CD8-positive, alpha-beta memory T cell (primary cell): ENCODE results near the gene PBX4. TPM values are rescaled to one million over a fixed set of nuclear protein-coding genes. Genes with fewer than 3 reads are reported as not detected.

Source experiments
- CTCF ChIA-PET: fragments of 350-600 bp; sonication (Branson Sonifier 250); formaldehyde crosslinking; loops from one replicate; lab custom pipeline; 2021; ENCODE audit warnings: antibody characterized with exemption; lab: Charles Lee
- POLR2A ChIA-PET: fragments of 350-600 bp; sonication (Branson Sonifier 250); formaldehyde crosslinking; loops from one replicate; lab custom pipeline; 2021; ENCODE audit warnings: antibody characterized with exemption; lab: Charles Lee
- DNase-seq, 5 donors: peaks; one replicate each; pipeline versions ENCODE4 v3.0.0 to v3.0.0-alpha.2; 2020 to 2022; ENCODE audit warnings: mixed read lengths in 1 of 5
- H3K27ac ChIP-seq: one replicate; pipeline ENCODE4 v1.7.0; 2013; ENCODE audit warnings: low read depth, mild to moderate bottlenecking, low read length, moderate library complexity
- H3K27me3 ChIP-seq: 2 replicates; pipeline ENCODE4 v1.7.0; 2013; ENCODE audit warnings: low read length, mild to moderate bottlenecking; ENCODE audit not compliant: insufficient read depth, poor library complexity, severe bottlenecking
- H3K36me3 ChIP-seq: 2 replicates; pipeline ENCODE4 v1.7.0; 2013; ENCODE audit warnings: mild to moderate bottlenecking, low read length, moderate library complexity; ENCODE audit not compliant: insufficient read depth
- H3K4me1 ChIP-seq: 2 replicates; pipeline ENCODE4 v1.7.0; 2013; ENCODE audit warnings: mild to moderate bottlenecking, low read length, moderate library complexity; ENCODE audit not compliant: insufficient read depth
- H3K4me3 ChIP-seq: 2 replicates; pipeline ENCODE4 v1.7.0; 2013; ENCODE audit warnings: mild to moderate bottlenecking, low read length
- H3K9me3 ChIP-seq: 2 replicates; pipeline ENCODE4 v1.7.0; 2013; ENCODE audit warnings: mild to moderate bottlenecking, low read length
- H3K27ac Mint-ChIP-seq, 8 donors: one replicate each; pipeline ENCODE4 v1.8.0; 2020 to 2021; ENCODE audit warnings: mixed read lengths in 8 of 8, mild to moderate bottlenecking in 6 of 8, inconsistent platforms in 3 of 8, moderate library complexity in 3 of 8
- H3K27me3 Mint-ChIP-seq, 2 donors: one replicate each; pipeline ENCODE4 v1.8.0; 2020 to 2021; ENCODE audit warnings: mixed read lengths in 2 of 2, mild to moderate bottlenecking in 1 of 2, moderate library complexity in 1 of 2
- H3K36me3 Mint-ChIP-seq, 3 donors: one replicate each; pipeline ENCODE4 v1.8.0; 2020 to 2021; ENCODE audit warnings: mixed read lengths in 3 of 3, inconsistent platforms in 1 of 3, mild to moderate bottlenecking in 1 of 3
- H3K4me1 Mint-ChIP-seq, 3 donors: one replicate each; pipeline ENCODE4 v1.8.0; 2020 to 2021; ENCODE audit warnings: mixed read lengths in 3 of 3, inconsistent platforms in 1 of 3, mild to moderate bottlenecking in 1 of 3
- H3K4me3 Mint-ChIP-seq, 7 donors: one replicate each; pipeline ENCODE4 v1.8.0; 2020 to 2021; ENCODE audit warnings: mixed read lengths in 7 of 7, mild to moderate bottlenecking in 6 of 7, moderate library complexity in 4 of 7, inconsistent platforms in 2 of 7
- H3K9me3 Mint-ChIP-seq, 5 donors: one replicate each; pipeline ENCODE4 v1.8.0; 2020 to 2022; ENCODE audit warnings: mixed read lengths in 5 of 5, mild to moderate bottlenecking in 3 of 5, moderate library complexity in 2 of 5, inconsistent platforms in 1 of 5
- polyA plus RNA-seq: library from polyadenylated mRNA; unstranded; fragments of 300-500 nt; fragmentation: Illumina TruSeq; gene quantifications from one replicate; pipeline ENCODE4 v1.2.3, GENCODE V29; 2021
- total RNA-seq, 2 experiments: library from RNA; stranded (reverse); gene quantifications; one replicate each; pipeline ENCODE4 v1.2.3, GENCODE V29; 2021

PBX4 gene
- total and polyA plus RNA-seq, 3 experiments from 2014 or later = 8.3 to 17.1 (median 15.0) TPM

DNA sequence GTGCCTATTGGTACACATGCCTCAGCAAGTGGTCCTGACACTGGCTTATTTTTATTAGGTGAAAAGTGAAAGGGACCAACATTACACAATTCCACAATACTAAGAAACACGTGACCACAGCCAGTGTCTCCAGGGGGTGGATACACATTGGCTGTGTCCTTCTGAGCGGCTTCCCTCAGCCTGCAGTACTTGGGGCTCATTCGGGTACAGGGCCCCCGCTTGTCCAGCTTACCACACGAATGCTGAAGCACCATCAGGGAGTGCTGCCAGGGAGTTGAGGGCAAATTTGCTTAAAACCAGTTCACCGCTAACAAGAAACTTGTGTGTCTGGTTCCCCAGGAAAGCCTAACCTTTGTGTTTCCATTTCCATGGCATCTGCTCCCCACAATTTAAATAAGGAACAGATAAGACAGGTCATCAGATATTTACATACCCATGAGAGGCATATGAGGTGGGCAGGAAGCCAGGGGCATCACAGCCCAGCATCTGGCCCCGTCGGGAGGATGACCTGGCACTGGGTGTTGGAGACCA lies 23.3 kb downstream of the PBX4 start:
- CTCF ChIA-PET = interaction anchor here (1.3 kb wide), 1 partner anchor 74 kb away, joined by 3 read pairs; the partner anchor contains the start of gene ZNF101
- Mint-ChIP-seq H3K9me3 (no peaks in the 10 kb centered on the region), H3K27ac (peak overlapping the region in 7 of 8 donors; percentile 81 to 95 (median 88)), H3K4me1 (peaks cover 45 to 76% (median 54%) of the 10 kb centered on the region in 3 donors), H3K27me3 (peaks cover 0 to 6% of the 10 kb centered on the region in 2 donors), H3K4me3 (peak overlapping the region in 1 of 7 donors; percentile 32), H3K36me3 (peaks cover 4 to 40% (median 7%) of the 10 kb centered on the region in 3 donors)
- Histone ChIP-seq H3K36me3 (no peaks in the 10 kb centered on the region), H3K27me3 (no peaks in the 10 kb centered on the region), H3K27ac (no peak overlapping the region), H3K4me3 (no peak overlapping the region), H3K9me3 (no peaks in the 10 kb centered on the region), H3K4me1 (peaks cover 55% of the 10 kb centered on the region)
- DNase-seq = no peak
- POLR2A ChIA-PET = no interaction called here

DNA sequence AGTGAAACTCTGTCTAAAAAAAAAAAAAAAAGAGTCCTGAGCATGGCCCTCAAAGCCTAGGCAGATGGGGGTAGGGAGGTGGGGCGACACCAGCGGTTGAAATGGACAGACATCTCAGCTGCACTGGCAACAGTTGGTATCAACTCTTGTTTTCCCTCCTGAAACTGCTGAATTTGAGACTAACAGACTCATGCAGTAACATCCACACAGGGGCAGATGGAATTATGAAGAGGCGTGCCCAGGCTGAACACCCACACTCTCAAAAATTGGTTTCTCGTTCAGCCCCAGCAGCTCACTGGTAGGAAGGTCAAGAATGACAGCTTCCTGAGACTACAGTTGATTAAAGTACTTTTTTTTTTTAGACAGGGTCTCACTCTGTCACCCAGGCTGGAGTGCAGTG lies 24.1 kb downstream of the PBX4 start:
- no peak for DNase-seq
- Mint-ChIP-seq H3K27ac (peak overlapping the region in 4 of 8 donors; percentile 51 to 95 (median 74)), H3K9me3 (no peaks in the 10 kb centered on the region), H3K4me3 (no peak overlapping the region), H3K4me1 (peaks cover 53 to 76% (median 61%) of the 10 kb centered on the region in 3 donors), H3K27me3 (peaks cover 0 to 6% of the 10 kb centered on the region in 2 donors), H3K36me3 (peaks cover 4 to 42% (median 7%) of the 10 kb centered on the region in 3 donors)
- no peaks in the 10 kb centered on the region for H3K27me3 ChIP-seq
- H3K9me3 ChIP-seq = no peaks in the 10 kb centered on the region
- CTCF ChIA-PET = no interaction called here
- H3K4me3 ChIP-seq = no peak overlapping the region
- H3K27ac ChIP-seq = no peak overlapping the region
- H3K36me3 ChIP-seq = no peaks in the 10 kb centered on the region
- POLR2A ChIA-PET = interaction anchor here (0.7 kb wide), 1 partner anchor 27 kb away, joined by 6 read pairs; no protein-coding TSS in a partner anchor
- peaks cover 55% of the 10 kb centered on the region for H3K4me1 ChIP-seq

DNA sequence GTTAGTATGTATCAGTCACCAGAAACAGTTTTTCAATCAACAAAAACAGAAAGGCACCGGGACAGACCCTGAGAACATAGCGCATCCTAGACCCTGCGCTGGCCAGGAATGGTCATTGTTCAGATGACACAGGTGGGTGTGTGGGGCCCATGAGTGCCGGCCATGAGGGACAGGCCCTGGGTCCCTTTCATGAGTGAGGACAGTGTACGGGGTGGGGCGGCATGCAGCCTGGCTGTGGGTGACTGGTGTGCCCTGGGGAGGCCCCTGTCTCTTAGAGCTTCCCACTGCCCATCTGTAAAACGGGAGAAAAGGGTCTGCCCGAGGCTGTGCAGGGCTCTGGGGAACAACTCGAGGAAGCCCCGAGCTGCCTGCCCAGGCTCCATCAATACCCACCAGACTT lies 25.8 kb downstream of the PBX4 start:
- no peak for DNase-seq
- Histone ChIP-seq H3K36me3 (no peaks in the 10 kb centered on the region), H3K27ac (no peak overlapping the region), H3K9me3 (no peaks in the 10 kb centered on the region), H3K27me3 (no peaks in the 10 kb centered on the region), H3K4me1 (peaks cover 47% of the 10 kb centered on the region), H3K4me3 (no peak overlapping the region)
- Mint-ChIP-seq H3K27me3 (peaks cover 0 to under 1% of the 10 kb centered on the region in 2 donors), H3K4me1 (peaks cover 45 to 74% (median 58%) of the 10 kb centered on the region in 3 donors), H3K4me3 (no peak overlapping the region), H3K9me3 (no peaks in the 10 kb centered on the region), H3K36me3 (peaks cover 4 to 44% (median 7%) of the 10 kb centered on the region in 3 donors), H3K27ac (peak overlapping the region; percentile 77 to 99 (median 88))
- POLR2A ChIA-PET = no interaction called here
- CTCF ChIA-PET = interaction anchor here (1.3 to 3.3 kb wide), 2 partner anchors 39 to 51 kb away, joined by 3 to 12 read pairs; no protein-coding TSS in a partner anchor

DNA sequence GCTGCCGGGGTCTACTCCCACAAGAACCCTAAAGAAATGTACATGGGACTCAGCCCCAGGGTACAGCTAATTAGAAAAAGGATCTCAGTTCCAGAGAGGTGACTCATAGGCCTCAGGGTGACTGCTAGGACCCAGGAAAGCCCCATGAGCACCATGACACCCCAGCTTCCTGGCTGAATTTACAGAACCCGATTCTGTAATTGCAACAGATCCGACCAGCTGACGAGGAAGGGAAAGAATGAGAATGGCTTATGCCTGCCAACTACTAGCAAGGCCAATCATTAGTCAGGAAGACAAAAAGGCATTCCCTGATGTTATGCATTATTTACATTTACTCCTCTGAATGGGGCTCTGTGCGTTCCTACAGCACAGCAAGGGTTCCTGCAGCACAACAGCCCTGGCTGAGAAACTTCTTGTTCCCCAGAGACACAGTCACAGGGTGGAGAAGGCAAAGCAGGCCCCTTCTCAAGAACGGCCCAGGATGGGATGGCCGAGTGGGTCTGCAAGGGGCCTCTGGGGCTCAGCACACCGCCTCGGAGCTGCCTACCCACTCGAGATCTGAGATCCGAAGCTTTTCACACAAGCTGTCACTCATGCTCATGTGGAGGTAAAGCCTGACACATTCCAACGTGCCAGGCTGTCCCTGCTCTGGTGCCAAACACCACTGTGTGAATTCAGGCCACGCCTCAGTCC lies 27.2 kb downstream of the PBX4 start:
- Mint-ChIP-seq H3K4me1 (peaks cover 36 to 63% (median 47%) of the 10 kb centered on the region in 3 donors), H3K9me3 (no peaks in the 10 kb centered on the region), H3K4me3 (peak overlapping the region; percentile 8 to 86 (median 63)), H3K27me3 (no peaks in the 10 kb centered on the region), H3K36me3 (peaks cover 4 to 42% (median 5%) of the 10 kb centered on the region in 3 donors), H3K27ac (peak overlapping the region; percentile 84 to 99 (median 94))
- H3K27ac ChIP-seq = peak overlapping the region; percentile 14
- H3K4me1 ChIP-seq = peaks cover 33% of the 10 kb centered on the region
- H3K36me3 ChIP-seq = no peaks in the 10 kb centered on the region
- peak in 4 of 5 donors; percentile 48 to 83 (median 66) for DNase-seq
- CTCF ChIA-PET = interaction anchor here (0.7 to 3.3 kb wide), 6 partner anchors 12 to 59 kb away, joined by 3 to 12 read pairs (median 3); no protein-coding TSS in a partner anchor
- no peaks in the 10 kb centered on the region for H3K9me3 ChIP-seq
- no peak overlapping the region for H3K4me3 ChIP-seq
- POLR2A ChIA-PET = interaction anchor here (0.5 to 1.3 kb wide), 4 partner anchors 15 to 231 kb away, joined by 3 to 6 read pairs (median 4); partner anchors contain the start of gene ZNF101
- no peaks in the 10 kb centered on the region for H3K27me3 ChIP-seq

DNA sequence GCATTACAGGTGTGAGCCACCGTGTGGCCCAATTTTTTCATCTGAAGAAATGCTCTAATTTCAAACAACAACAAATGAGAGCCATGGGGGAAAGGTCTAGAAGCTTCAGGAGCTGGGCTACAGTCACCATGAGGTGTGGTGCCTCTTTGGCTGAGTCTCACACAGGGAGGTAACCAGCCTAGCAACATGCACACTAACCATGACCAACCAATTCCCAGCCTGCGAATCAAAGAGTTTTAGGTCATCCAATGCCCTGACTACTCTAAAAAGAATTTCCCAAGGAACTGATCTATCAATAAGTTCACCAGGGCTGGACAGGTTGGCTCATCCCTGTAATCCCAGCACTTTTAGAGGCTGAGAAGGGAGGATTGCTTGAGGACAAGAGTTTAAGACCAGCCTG lies 29.9 kb downstream of the PBX4 start:
- peaks cover 29 to 51% (median 42%) of the 10 kb centered on the region in 3 donors for H3K4me1 Mint-ChIP-seq
- H3K4me3 Mint-ChIP-seq = peak overlapping the region in 5 of 7 donors; percentile 16 to 70 (median 24)
- H3K36me3 Mint-ChIP-seq = peaks cover 2 to 42% (median 5%) of the 10 kb centered on the region in 3 donors
- H3K27me3 ChIP-seq = no peaks in the 10 kb centered on the region
- ChIA-PET POLR2A (interaction anchor here (0.6 kb wide), 1 partner anchor 10 kb away, joined by 3 read pairs; no protein-coding TSS in a partner anchor), CTCF (no interaction called here)
- H3K27ac ChIP-seq = no peak overlapping the region
- H3K27me3 Mint-ChIP-seq = no peaks in the 10 kb centered on the region
- H3K27ac Mint-ChIP-seq = peak overlapping the region; percentile 47 to 94 (median 77)
- no peaks in the 10 kb centered on the region for H3K36me3 ChIP-seq
- H3K9me3 Mint-ChIP-seq = no peaks in the 10 kb centered on the region
- peaks cover 33% of the 10 kb centered on the region for H3K4me1 ChIP-seq
- no peak for DNase-seq
- no peaks in the 10 kb centered on the region for H3K9me3 ChIP-seq
- H3K4me3 ChIP-seq = no peak overlapping the region

DNA sequence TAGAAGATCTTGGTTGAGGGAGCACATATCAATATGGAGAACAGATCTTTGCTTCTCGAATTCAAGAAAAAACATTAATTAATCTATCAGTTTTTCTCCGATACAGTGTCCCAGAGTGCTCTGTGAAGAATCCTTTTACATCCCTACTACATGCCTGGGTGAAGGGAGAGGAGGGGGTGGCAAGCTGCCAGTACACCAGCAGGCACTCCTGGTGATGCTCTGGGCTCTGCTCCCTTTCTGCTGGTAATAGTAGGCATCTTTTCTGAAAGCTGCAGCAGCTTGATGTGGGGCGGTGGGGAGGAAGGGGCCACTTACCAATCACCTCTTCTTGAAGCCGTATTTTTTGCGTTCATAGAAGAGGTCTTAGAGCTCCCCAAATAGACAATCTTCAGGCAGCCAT lies 30.7 kb downstream of the PBX4 start:
- Histone ChIP-seq H3K4me1 (peaks cover 33% of the 10 kb centered on the region), H3K36me3 (no peaks in the 10 kb centered on the region), H3K4me3 (no peak overlapping the region), H3K27me3 (no peaks in the 10 kb centered on the region), H3K9me3 (no peaks in the 10 kb centered on the region), H3K27ac (no peak overlapping the region)
- Mint-ChIP-seq H3K27ac (peak overlapping the region in 7 of 8 donors; percentile 70 to 94 (median 76)), H3K4me1 (peaks cover 26 to 48% (median 42%) of the 10 kb centered on the region in 3 donors), H3K27me3 (no peaks in the 10 kb centered on the region), H3K4me3 (peak overlapping the region in 1 of 7 donors; percentile 23), H3K9me3 (no peaks in the 10 kb centered on the region), H3K36me3 (peaks cover 2 to 35% (median 5%) of the 10 kb centered on the region in 3 donors)
- DNase-seq = no peak
- ChIA-PET CTCF (interaction anchor here (0.6 kb wide), 1 partner anchor 33 kb away, joined by 3 read pairs; no protein-coding TSS in a partner anchor), POLR2A (no interaction called here)

DNA sequence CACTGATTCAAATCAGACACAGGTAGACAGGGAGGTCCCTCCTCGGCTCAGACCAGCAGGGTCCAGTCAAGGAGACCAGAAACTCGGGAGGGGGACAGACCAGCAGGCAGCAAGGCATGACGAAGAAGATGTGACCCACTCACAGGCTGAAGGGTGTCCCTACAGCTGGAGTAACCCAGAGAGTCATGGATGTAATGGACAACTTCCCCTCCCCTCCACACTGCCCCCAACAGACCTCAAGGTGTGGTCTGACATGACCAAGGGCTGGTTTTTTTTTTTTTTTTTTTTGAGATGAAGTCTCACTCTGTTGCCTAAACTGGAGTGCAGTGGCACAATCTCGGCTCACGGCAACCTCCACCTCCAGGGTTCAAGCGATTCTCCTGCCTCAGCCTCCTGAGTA lies 34.1 kb downstream of the PBX4 start:
- H3K27me3 Mint-ChIP-seq = no peaks in the 10 kb centered on the region
- Histone ChIP-seq H3K27me3 (no peaks in the 10 kb centered on the region), H3K27ac (no peak overlapping the region), H3K4me1 (peaks cover 16% of the 10 kb centered on the region), H3K36me3 (no peaks in the 10 kb centered on the region), H3K9me3 (no peaks in the 10 kb centered on the region), H3K4me3 (no peak overlapping the region)
- H3K9me3 Mint-ChIP-seq = no peaks in the 10 kb centered on the region
- CTCF ChIA-PET = no interaction called here
- peaks cover 17 to 35% (median 23%) of the 10 kb centered on the region in 3 donors for H3K4me1 Mint-ChIP-seq
- POLR2A ChIA-PET = no interaction called here
- H3K36me3 Mint-ChIP-seq = peaks cover 0 to 36% (median 5%) of the 10 kb centered on the region in 3 donors
- DNase-seq = no peak
- no peak overlapping the region for H3K27ac Mint-ChIP-seq
- H3K4me3 Mint-ChIP-seq = no peak overlapping the region
